ENCODE results near the gene SALL3. TPM values are rescaled to one million over a fixed set of nuclear protein-coding genes. Genes with fewer than 3 reads are reported as not detected.

SALL3 gene
- polyA plus RNA-seq, 3 donors: 0.03 TPM; not detected in 2

GRCh38 chr18:78994531-78994930 lies 14.9 kb downstream of the SALL3 start:
- WGBS, 3 donors: 95 to 96% (median 96%) methylated on average over 35 to 38 of the region's 38 CpGs
- no peak overlapping the region for H3K27ac ChIP-seq (ENCODE audit: low read depth, low read length)

DNA sequence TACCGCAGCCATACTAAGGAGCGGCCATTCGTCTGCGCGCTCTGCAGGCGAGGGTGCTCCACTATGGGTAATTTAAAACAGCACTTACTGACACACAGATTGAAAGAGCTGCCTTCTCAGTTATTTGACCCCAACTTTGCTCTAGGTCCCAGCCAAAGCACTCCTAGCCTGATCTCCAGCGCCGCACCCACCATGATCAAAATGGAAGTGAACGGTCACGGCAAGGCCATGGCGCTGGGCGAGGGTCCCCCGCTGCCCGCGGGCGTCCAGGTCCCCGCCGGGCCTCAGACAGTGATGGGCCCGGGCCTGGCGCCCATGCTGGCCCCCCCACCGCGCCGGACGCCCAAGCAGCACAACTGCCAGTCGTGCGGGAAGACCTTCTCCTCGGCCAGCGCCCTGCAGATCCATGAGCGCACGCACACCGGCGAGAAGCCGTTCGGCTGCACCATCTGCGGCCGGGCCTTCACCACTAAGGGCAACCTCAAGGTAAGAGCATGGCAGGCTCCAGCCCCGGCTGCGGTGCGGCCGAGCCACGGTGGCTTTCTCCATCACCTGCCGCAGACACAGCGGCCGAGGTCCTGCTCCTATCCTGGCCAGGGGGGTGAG lies 15.5 kb downstream of the SALL3 start:
- H3K27ac ChIP-seq (ENCODE audit: low read depth, low read length): no peak overlapping the region
- 95 to 97% (median 96%) methylated on average over 44 of the region's 44 CpGs for WGBS, 3 donors

DNA sequence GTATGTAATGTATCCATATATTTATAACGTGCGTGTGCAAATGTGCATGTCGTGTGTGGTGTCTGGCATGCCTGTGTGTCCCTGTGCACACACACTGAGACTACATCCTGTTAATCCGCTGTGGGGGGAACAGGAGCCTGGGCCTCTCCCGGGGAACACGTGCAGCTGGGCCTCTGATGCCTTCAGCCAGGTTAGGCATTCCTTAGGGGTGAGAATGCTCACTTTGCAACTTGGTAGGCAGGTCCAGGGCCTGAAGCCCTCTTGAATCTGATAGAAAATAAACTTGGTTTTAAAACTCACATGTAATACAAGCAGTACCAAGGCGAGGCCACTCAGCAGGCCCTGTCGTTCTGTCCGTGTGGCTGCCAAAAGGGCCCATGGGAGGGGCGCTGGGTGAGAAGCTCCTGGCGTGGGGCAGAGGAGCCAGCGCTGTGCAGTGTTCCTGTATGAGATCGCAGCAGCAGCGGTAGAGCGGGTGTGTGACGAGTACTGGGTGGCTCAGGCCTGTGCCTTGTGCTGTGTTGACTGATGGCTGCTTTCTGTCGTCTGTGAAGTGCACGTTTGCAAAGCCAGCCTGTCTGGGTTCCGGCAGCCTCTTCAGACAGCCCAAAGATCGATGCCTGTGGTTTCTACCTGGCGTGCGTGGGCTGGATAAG lies 16.2 kb downstream of the SALL3 start:
- no peak overlapping the region for H3K27ac ChIP-seq (ENCODE audit: low read depth, low read length)
- WGBS, 3 donors: 72 to 85% (median 85%) methylated on average over 22 of the region's 22 CpGs

DNA sequence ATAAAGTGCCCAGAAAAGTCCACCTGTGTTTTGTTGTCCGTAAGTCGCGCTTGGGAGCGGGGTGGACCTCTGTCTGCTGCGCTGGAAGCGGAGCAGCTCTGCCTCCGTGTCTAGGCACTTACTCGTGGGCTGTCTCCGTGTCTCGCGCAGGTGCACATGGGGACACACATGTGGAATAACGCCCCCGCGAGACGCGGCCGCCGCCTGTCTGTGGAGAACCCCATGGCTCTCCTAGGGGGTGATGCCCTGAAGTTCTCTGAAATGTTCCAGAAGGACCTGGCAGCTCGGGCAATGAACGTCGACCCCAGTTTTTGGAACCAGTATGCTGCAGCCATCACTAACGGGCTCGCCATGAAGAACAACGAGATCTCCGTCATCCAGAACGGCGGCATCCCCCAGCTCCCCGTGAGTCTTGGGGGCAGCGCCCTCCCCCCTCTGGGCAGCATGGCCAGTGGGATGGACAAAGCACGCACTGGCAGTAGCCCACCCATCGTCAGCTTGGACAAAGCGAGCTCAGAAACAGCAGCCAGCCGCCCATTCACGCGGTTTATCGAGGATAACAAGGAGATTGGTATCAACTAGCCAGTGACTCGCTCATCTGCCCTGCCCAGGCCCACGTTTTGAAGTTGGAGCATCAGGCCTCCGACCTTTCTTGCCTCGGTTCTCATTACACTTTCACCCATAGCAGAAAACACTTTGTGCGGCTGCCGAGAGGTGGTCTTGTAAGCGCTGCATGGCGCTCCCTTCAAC lies 17.3 kb downstream of the SALL3 start:
- no peak overlapping the region for H3K27ac ChIP-seq (ENCODE audit: low read depth, low read length)
- 91 to 94% (median 92%) methylated on average over 44 of the region's 44 CpGs for WGBS, 3 donors

DNA sequence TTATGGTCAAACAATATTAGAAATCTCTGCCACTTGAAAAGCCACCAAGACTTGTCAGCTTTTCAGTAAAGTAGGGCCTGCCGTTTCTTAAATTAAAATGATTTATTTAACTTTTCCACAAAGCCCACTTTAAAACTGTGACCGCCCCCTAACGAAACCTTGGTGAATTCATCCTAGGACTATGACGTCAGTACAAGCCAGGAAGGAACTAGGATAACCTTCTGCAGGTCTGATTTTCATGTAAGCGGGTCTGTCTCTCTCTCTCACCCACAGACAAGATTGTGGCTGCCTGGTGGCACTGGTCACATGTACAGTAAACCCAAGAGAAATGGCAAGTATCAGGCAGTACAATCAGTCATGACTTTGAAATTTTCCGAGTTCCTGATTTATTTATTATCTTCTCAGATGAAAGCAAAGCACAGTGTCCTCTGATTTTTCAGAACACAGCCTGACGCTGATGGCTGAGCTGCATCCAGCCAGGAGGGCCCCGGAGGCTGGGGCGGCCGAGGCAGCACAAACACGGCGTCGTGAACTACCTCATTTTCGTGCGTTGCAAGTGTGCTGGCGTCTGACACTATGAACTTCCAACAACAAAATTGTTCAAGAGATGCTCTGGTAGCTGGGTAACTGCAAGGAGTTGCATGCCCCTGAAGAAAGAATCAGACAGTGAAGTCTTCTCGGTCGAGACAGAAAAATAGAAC lies 18.9 kb downstream of the SALL3 start:
- WGBS, 3 donors: 75 to 77% (median 76%) methylated on average over 18 of the region's 18 CpGs
- no peak overlapping the region for H3K27ac ChIP-seq (ENCODE audit: low read depth, low read length)

DNA sequence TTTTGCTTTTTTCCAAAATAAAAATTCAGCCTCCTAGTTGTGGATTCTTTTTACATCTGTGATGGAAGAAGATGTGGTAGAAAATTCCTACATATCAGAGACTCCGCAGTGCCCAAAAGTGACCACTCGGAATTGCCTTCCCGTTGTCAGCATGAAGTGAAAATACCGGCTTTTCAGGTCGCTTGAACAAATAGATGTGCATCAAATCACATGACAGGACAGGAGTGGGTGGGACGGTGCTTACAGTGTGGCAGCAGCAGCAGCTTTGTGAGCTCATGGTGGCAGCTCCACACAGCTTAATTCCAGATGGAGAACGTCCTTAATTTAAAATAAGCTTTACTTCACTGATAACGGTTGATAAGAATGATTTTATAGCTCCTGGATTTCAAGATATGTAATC lies 20.3 kb downstream of the SALL3 start:
- 32 to 76% (median 71%) methylated on average over 8 of the region's 8 CpGs for WGBS, 3 donors
- H3K27ac ChIP-seq (ENCODE audit: low read depth, low read length): no peak overlapping the region

DNA sequence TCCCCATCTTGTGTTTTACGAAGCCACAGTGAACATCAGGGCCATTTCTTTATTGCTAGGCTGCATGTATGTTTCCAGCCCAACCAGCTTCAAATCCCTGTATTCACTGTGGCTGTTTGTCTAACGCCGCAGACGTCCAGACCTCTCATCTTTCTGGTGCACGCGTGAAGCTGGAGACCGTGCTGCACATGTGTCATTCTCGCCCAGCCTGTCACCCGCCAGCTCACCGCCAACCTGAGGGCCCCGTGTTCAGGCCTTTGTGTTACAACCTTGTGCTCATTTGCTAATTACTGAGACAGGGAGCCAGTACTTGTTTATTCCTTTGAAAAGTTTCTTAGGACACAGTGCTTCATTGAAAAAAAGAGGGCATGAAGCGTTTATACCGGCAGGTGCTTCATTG lies 21.4 kb downstream of the SALL3 start:
- H3K27ac ChIP-seq (ENCODE audit: low read depth, low read length): no peak overlapping the region
- 48 to 87% (median 85%) methylated on average over 13 of the region's 13 CpGs for WGBS, 3 donors

- 89 to 94% (median 89%) methylated on average over 28 of the region's 28 CpGs for WGBS, 3 donors
- H3K27ac ChIP-seq (ENCODE audit: low read depth, low read length): no peak overlapping the region
Measured at GRCh38 chr18:79005653-79006052, 26.0 kb downstream of the SALL3 start.

DNA sequence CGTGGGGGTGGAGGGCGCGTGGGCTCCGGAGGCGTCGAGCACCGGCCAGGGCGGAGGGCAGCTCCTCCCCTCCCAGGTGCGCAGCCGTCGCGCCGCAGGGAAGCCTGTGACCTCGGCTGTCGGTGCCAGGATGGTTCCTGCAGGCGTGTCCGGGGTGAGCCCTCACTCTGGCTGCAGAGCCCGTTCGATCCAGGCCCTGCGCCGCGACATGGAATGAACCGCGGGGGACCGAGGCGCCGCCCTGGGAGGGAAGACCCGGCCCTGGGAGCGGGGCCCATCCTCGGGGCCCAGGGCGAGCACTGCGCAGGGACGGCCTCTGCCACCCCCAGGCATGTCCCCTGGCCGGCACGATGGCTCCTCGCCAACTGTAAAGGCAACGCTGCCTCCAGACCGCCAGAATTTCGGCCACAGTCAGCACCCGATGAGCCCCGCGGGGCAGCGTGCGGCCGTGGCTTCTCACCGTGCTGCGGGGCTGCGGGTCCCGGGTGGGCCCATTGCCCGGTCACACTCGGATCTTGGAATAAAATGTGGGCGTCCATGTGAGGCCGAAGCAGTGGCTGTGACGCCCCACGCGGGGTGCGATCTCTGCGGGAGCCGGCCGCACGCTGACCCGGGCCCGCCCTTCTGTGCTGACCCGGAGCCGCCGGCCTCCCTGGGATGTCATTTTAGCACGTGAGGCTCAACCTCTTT lies 26.6 kb downstream of the SALL3 start:
- 88 to 92% (median 91%) methylated on average over 59 to 67 of the region's 67 CpGs for WGBS, 3 donors
- no peak overlapping the region for H3K27ac ChIP-seq (ENCODE audit: low read depth, low read length)

DNA sequence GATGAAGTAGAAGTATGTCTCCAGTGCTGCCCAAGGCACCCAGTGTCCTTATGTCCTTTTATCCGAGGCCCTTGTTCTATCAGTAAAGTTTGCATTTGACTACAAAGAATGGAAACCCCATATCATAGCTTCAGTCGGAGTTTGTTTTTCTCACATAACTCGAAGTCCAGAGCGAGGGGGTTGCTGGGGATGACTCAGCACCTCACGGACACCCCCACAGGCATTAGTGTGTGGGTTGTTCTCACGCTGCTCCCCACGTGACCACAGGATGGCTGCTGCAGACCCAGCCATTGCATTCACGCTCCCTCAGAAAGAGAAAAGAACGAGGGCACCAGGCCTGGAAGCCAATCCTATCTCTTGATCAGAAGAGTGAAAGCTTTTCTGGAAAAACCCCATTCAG lies 27.8 kb downstream of the SALL3 start:
- 76 to 90% (median 87%) methylated on average over 9 of the region's 9 CpGs for WGBS, 3 donors
- no peak overlapping the region for H3K27ac ChIP-seq (ENCODE audit: low read depth, low read length)

DNA sequence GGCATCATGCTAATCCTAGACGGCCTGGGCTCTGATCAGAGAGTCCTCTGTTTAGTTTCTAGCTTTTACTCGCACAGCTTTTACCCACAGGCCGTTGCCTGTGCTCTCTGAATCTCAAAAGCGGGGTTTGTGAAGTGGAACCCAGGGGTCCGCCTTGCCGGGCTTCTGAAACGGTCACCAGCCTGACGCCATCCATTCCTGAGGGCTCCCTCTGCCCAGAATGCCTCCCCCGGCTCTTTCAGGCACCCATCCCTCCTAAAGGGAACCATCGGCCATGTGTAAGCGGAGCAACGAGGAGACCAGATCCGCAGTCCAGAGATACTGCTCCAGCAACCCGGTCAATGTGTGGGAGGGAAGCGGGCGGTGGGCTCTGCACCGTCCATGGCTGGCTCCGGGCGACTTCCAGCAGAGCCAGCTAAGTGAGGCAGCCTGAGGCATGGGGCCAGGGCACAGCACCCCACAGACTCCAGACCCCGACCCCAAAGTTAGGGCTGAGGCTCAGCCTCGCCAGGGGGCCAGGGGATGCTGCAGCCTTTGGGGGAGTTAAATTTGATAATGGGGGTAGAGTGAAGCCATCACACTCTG lies 28.8 kb downstream of the SALL3 start:
- 89 to 92% (median 92%) methylated on average over 21 of the region's 21 CpGs for WGBS, 3 donors
- no peak overlapping the region for H3K27ac ChIP-seq (ENCODE audit: low read depth, low read length)

- no peak overlapping the region for H3K27ac ChIP-seq (ENCODE audit: low read depth, low read length)
- 70 to 78% (median 77%) methylated on average over 9 of the region's 9 CpGs for WGBS, 3 donors
Measured at GRCh38 chr18:79010802-79011201, 31.2 kb downstream of the SALL3 start.

GRCh38 chr18:79011300-79011870 lies 31.8 kb downstream of the SALL3 start:
- no peak overlapping the region for H3K27ac ChIP-seq (ENCODE audit: low read depth, low read length)
- WGBS, 3 donors: 79 to 85% (median 81%) methylated on average over 17 of the region's 17 CpGs

- no peak overlapping the region for H3K27ac ChIP-seq (ENCODE audit: low read depth, low read length)
- 49 to 73% (median 59%) methylated on average over 10 of the region's 10 CpGs for WGBS, 3 donors
Measured at GRCh38 chr18:79013869-79014268, 34.3 kb downstream of the SALL3 start.

DNA sequence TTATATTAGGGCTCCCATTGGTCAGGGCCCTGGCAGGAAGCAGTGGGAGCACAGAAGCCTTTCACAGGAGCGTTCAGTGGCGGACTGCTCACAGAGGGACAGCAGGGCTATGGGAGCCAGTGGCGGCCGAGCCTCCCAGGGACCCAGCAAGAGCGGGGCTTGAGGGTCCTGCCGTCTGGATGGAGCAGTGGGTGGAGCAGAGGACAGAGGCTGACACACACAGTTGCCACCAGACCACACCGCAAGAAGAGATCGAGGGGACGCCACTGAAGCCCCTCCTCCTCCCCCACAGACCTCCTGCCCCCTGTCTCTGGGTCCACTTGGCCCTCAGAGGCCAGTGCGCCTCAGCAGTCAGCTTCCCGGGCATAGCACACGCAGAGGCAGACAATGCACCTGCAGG lies 39.3 kb downstream of the SALL3 start:
- 75 to 84% (median 82%) methylated on average over 6 to 12 of the region's 12 CpGs for WGBS, 3 donors
- H3K27ac ChIP-seq (ENCODE audit: low read depth, low read length): no peak overlapping the region

DNA sequence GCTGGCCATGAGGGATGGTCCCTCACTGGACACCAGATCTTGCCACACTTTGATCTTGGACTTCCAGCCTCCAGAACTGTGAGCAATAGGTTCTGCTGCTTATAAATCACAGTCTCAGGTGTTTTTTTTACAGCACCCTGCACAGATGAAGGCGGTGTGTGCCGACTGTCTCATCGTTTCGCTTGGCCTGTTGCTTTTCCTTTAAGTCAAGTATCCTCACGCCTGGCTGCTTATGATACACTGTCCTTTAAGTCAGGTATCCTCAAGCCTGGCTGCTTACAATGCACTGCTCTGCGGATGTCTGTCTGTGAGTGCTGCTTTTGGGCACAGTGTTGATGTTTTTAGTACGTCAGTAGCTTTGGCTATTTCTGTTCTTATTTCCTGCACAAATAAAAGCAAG lies 40.3 kb downstream of the SALL3 start:
- H3K27ac ChIP-seq (ENCODE audit: low read depth, low read length): no peak overlapping the region
- WGBS, 3 donors: 68 to 77% (median 73%) methylated on average over 7 of the region's 7 CpGs

DNA sequence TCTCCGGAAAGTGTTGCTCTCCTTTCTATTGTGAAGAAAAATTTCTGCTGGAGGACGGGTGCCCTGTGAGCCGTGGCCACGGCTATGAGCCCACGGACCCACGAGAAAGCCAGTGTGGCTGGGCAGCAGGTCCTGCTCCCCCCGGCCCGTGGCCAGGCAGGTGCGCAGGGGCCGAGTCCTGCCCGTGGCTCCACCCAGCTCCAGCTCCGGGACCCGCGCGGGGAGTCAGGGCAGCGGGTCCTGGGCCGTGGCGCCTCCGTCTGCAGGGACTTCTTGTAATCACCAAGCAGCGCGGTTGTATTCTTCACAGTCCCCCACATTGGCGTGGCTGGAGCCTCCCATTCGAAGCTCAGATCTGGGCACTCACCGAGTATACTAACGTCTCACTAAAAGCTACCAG lies 43.0 kb downstream of the SALL3 start:
- H3K27ac ChIP-seq (ENCODE audit: low read depth, low read length): no peak overlapping the region
- whole genome bisulfite sequencing, 3 donors: 94 to 95% (median 95%) methylated on average over 25 of the region's 25 CpGs

DNA sequence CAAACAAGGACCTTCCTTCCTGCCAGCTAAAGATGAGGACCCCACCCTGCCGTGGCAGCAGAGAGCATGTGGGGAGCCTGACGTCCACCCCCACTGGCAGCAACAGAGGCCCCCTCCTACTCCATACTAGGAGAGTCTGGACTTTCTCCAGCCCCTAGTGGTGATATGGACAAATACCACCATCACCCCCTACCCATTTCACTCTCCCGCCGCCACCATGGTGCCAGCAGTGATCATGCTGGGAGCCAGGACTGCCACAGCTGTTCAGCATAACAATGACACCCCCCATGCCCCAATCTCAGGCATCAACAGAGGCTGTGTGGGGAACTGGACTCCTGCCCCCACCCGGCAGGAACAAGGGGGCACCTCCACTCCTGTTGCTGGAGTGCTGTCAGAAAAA lies 46.9 kb downstream of the SALL3 start:
- no peak overlapping the region for H3K27ac ChIP-seq (ENCODE audit: low read depth, low read length)
- WGBS, 3 donors: 28 to 39% (median 28%) methylated on average over 5 of the region's 5 CpGs

Measured in adipose tissue (tissue), 3 donors.